H1 (cell line): ENCODE data around the gene COL6A1. TPM values are rescaled to one million over a fixed set of nuclear protein-coding genes. Genes with fewer than 3 reads are reported as not detected.
A peak's percentile ranks its signal among the peaks of the same experiment; 100 is the strongest.

Source experiments
- CTCF ChIA-PET: fragments of 300-600 bp; sonication (Branson Sonifier 250); formaldehyde crosslinking; loops from one replicate; lab custom pipeline; 2021; ENCODE audit not compliant: partially characterized antibody; lab: Charles Lee
- POLR2A ChIA-PET: fragments of 300-600 bp; sonication (Branson Sonifier 250); formaldehyde crosslinking; loops from one replicate; lab custom pipeline; 2021; ENCODE audit warnings: inconsistent platforms; ENCODE audit not compliant: partially characterized antibody; lab: Charles Lee
- DNase-seq, 2 experiments: peaks; one replicate each; pipeline versions ENCODE4 v3.0.0 to v3.0.0-alpha.2; 2010 to 2022; ENCODE audit warnings: low spot score in 2 of 2, low read depth in 1 of 2, mixed read lengths in 1 of 2
- FAIRE-seq: peaks from 2 replicates; lab custom pipeline; 2011; peaks lifted over from hg19 to GRCh38; lab: Jason Lieb, UNC
- H2AFZ ChIP-seq: 2 replicates; pipeline ENCODE4 v1.8.1; 2012; ENCODE audit warnings: low read length, inconsistent platforms
- H2AK5ac ChIP-seq: 2 replicates; pipeline ENCODE4 v1.6.1; 2013; ENCODE audit warnings: low read depth, low read length
- H2BK120ac ChIP-seq: replicated peaks from 2 replicates; pipeline ENCODE3; 2013; ENCODE audit warnings: low read depth, low read length, inconsistent platforms
- H2BK12ac ChIP-seq: 2 replicates; pipeline ENCODE4 v1.6.1; 2013; ENCODE audit warnings: low read depth, low read length
- H2BK15ac ChIP-seq: 2 replicates; pipeline ENCODE4 v1.6.1; 2013; ENCODE audit warnings: low read length
- H2BK20ac ChIP-seq: 2 replicates; pipeline ENCODE4 v1.6.1; 2013; ENCODE audit warnings: low read length
- H2BK5ac ChIP-seq: 2 replicates; pipeline ENCODE4 v1.6.1; 2013; ENCODE audit warnings: low read depth, low read length
- H3K14ac ChIP-seq: 2 replicates; pipeline ENCODE4 v1.6.1; 2013; ENCODE audit warnings: inconsistent platforms; ENCODE audit not compliant: insufficient read length
- H3K18ac ChIP-seq: 2 replicates; pipeline ENCODE4 v1.6.1; 2013; ENCODE audit warnings: low read length; ENCODE audit errors: extremely low read depth
- H3K23ac ChIP-seq: 2 replicates; pipeline ENCODE4 v1.6.1; 2013; ENCODE audit warnings: inconsistent platforms; ENCODE audit not compliant: insufficient read length
- H3K23me2 ChIP-seq: 2 replicates; pipeline ENCODE4 v1.6.1; 2013; ENCODE audit warnings: low read depth, low read length
- H3K27ac ChIP-seq: 2 replicates; pipeline ENCODE4 v1.6.1; 2011; ENCODE audit warnings: low read depth, low read length, inconsistent platforms
- H3K27me3 ChIP-seq, 4 experiments: replicated peaks in 1 of 4; 1 replicate in 1 of 4; 2 replicates in 3 of 4; pipeline versions ENCODE4 v1.6.1 to v1.8.1; 2011 to 2013; ENCODE audit warnings: low read length in 3 of 4, mild to moderate bottlenecking in 3 of 4, inconsistent platforms in 2 of 4, mixed read lengths in 2 of 4, moderate library complexity in 1 of 4; ENCODE audit not compliant: control insufficient read depth in 3 of 4, insufficient read depth in 3 of 4; ENCODE audit errors: extremely low read depth in 1 of 4
- H3K36me3 ChIP-seq, 4 experiments: 2 replicates each; pipeline versions ENCODE4 v1.6.1 to v1.8.1; 2011 to 2013; ENCODE audit warnings: mild to moderate bottlenecking in 4 of 4, low read length in 3 of 4, moderate library complexity in 2 of 4, control low read depth in 1 of 4, inconsistent platforms in 1 of 4; ENCODE audit not compliant: insufficient read depth in 4 of 4, control insufficient read depth in 2 of 4
- H3K4ac ChIP-seq: replicated peaks from 2 replicates; pipeline ENCODE3; 2013; ENCODE audit warnings: low read length, low read depth, mixed read lengths, inconsistent platforms; ENCODE audit not compliant: insufficient read length
- H3K4me1 ChIP-seq, 4 experiments: replicated peaks in 1 of 4; 1 replicate in 1 of 4; 2 replicates in 3 of 4; pipeline versions ENCODE4 v1.6.1 to v1.8.1; 2011 to 2013; ENCODE audit warnings: low read length in 3 of 4, inconsistent platforms in 2 of 4, mixed read lengths in 1 of 4; ENCODE audit not compliant: insufficient read depth in 4 of 4, control insufficient read depth in 3 of 4
- H3K4me2 ChIP-seq, 2 experiments: 2 replicates each; pipeline versions ENCODE4 v1.6.1 to v1.8.1; 2011 to 2013; ENCODE audit warnings: low read depth in 2 of 2, low read length in 2 of 2, control low read depth in 1 of 2, inconsistent platforms in 1 of 2, mild to moderate bottlenecking in 1 of 2; ENCODE audit not compliant: insufficient read depth in 1 of 2
- H3K4me3 ChIP-seq, 4 experiments: fragments of 200-600, 300-600 bp in 1 of 4; sonication (generic), shearing (Covaris generic), sonication (Bioruptor Twin) in 1 of 4; 2 replicates each; pipeline versions ENCODE4 v1.5.1 to v1.8.1; 2011 to 2016; ENCODE audit warnings: low read length in 4 of 4, low read depth in 3 of 4, control low read depth in 2 of 4, inconsistent platforms in 2 of 4, mild to moderate bottlenecking in 2 of 4, mixed read lengths in 1 of 4, moderate library complexity in 1 of 4; ENCODE audit not compliant: insufficient read depth in 2 of 4; ENCODE audit errors: extremely low read depth in 1 of 4
- H3K56ac ChIP-seq: replicated peaks from 2 replicates; pipeline ENCODE3; 2013; ENCODE audit warnings: low read depth, mild to moderate bottlenecking, mixed read lengths, low read length, inconsistent platforms; ENCODE audit not compliant: insufficient read length
- H3K79me1 ChIP-seq: 2 replicates; pipeline ENCODE4 v1.6.1; 2013; ENCODE audit warnings: low read depth, low read length, control low read depth
- H3K79me2 ChIP-seq, 2 experiments: 2 replicates each; pipeline versions ENCODE4 v1.6.1 to v1.8.1; 2012 to 2013; ENCODE audit warnings: low read length in 2 of 2, mild to moderate bottlenecking in 2 of 2, inconsistent platforms in 1 of 2; ENCODE audit not compliant: insufficient read depth in 2 of 2, control insufficient read depth in 1 of 2
- H3K9ac ChIP-seq, 4 experiments: replicated peaks in 1 of 4; 1 replicate in 1 of 4; 2 replicates in 3 of 4; pipeline versions ENCODE4 v1.6.1 to v1.8.1; 2011 to 2013; ENCODE audit warnings: low read depth in 3 of 4, low read length in 3 of 4, control low read depth in 2 of 4, mild to moderate bottlenecking in 2 of 4, moderate library complexity in 2 of 4, inconsistent platforms in 1 of 4; ENCODE audit errors: extremely low read depth in 1 of 4
- H3K9me3 ChIP-seq, 2 experiments: 2 replicates each; pipeline versions ENCODE4 v1.6.1 to v1.8.1; 2012 to 2013; ENCODE audit warnings: mild to moderate bottlenecking in 2 of 2, moderate library complexity in 2 of 2, control low read depth in 1 of 2, inconsistent platforms in 1 of 2, low read depth in 1 of 2, low read length in 1 of 2, mixed read lengths in 1 of 2; ENCODE audit not compliant: insufficient read depth in 2 of 2
- H4K20me1 ChIP-seq, 2 experiments: replicated peaks in 1 of 2; 2 replicates each; pipeline versions ENCODE3 to v1.8.1; 2011 to 2013; ENCODE audit warnings: inconsistent platforms in 2 of 2, low read length in 2 of 2, mild to moderate bottlenecking in 1 of 2; ENCODE audit not compliant: insufficient read depth in 2 of 2, control insufficient read depth in 1 of 2
- H4K5ac ChIP-seq: 2 replicates; pipeline ENCODE4 v1.6.1; 2013; ENCODE audit warnings: low read length, low read depth, mixed read lengths, inconsistent platforms; ENCODE audit not compliant: insufficient read length
- H4K8ac ChIP-seq: 2 replicates; pipeline ENCODE4 v1.8.0; 2013; ENCODE audit warnings: mild to moderate bottlenecking, moderate library complexity, low read length, inconsistent platforms; ENCODE audit not compliant: insufficient read depth; ENCODE audit errors: extremely low read depth
- H4K91ac ChIP-seq: replicated peaks from 2 replicates; pipeline ENCODE3; 2013; ENCODE audit warnings: low read length, mixed read lengths, inconsistent platforms; ENCODE audit not compliant: insufficient read length
- CBX5 ChIP-seq: fragments of 300-800, 300-1000 bp; sonication (generic); IDR thresholded peaks from 2 replicates; pipeline ENCODE4 v1.7.1; 2016; ENCODE audit warnings: antibody characterized with exemption, low read length, low read depth
- CTBP2 ChIP-seq: IDR thresholded peaks from 2 replicates; pipeline ENCODE4 v1.7.0; 2011; ENCODE audit warnings: borderline replicate concordance, mild to moderate bottlenecking, moderate library complexity, mixed read lengths, low read length; ENCODE audit not compliant: insufficient read depth, insufficient read length
- EGR1 ChIP-seq: IDR thresholded peaks from 2 replicates; pipeline ENCODE4 v1.6.1; 2011; ENCODE audit warnings: low read depth, low read length, borderline replicate concordance
- NRF1 ChIP-seq: IDR thresholded peaks from 2 replicates; pipeline ENCODE4 v1.6.1; 2011; ENCODE audit warnings: mild to moderate bottlenecking, low read depth, low read length, improper control_type of control experiment
- POLR2AphosphoS5 ChIP-seq: IDR thresholded peaks from 2 replicates; pipeline ENCODE4 v1.6.1; 2011; ENCODE audit warnings: low read depth, low read length
- RBBP5 ChIP-seq: IDR thresholded peaks from 2 replicates; pipeline ENCODE4 v1.7.1; 2012; ENCODE audit warnings: low read depth, mild to moderate bottlenecking, inconsistent platforms, low read length, moderate library complexity, borderline replicate concordance
- RXRA ChIP-seq: IDR thresholded peaks from 2 replicates; pipeline ENCODE4 v1.6.1; 2011; ENCODE audit warnings: low read depth, mild to moderate bottlenecking, low read length, moderate library complexity; ENCODE audit not compliant: insufficient read depth
- TAF7 ChIP-seq: optimal IDR thresholded peaks from 2 replicates; pipeline ENCODE3; 2011; ENCODE audit warnings: low read depth, mild to moderate bottlenecking, inconsistent platforms, low read length, moderate library complexity, borderline replicate concordance
- TEAD4 ChIP-seq: IDR thresholded peaks from 2 replicates; pipeline ENCODE4 v1.6.1; 2012; ENCODE audit warnings: low read depth, low read length, inconsistent platforms, mixed read lengths
- WGBS, 2 experiments: shearing (Covaris generic) in 1 of 2; methylation state at CpG; one replicate each; pipeline versions ENCODE4 v1.1.6 to v1.1.7; 2013 to 2015; ENCODE audit warnings: low lambda C conversion rate in 2 of 2, mixed read lengths in 2 of 2, inconsistent platforms in 1 of 2, low coverage in 1 of 2, missing lambda C conversion rate in 1 of 2; ENCODE audit not compliant: insufficient replicate concordance in 2 of 2, insufficient coverage in 1 of 2, insufficient read length in 1 of 2; ENCODE audit errors: extremely low coverage in 1 of 2, missing lambda C conversion rate in 1 of 2; 5-methylcytosine and 5-hydroxymethylcytosine counted together
- polyA plus RNA-seq, 7 experiments: library from polyadenylated mRNA; depleted of rRNA in 3 of 7; stranded (reverse) in 5 of 7; unstranded in 2 of 7; fragments of >200 nt in 5 of 7; fragments of 200-250 nt in 2 of 7; gene quantifications; 1 replicate in 5 of 7; 2 replicates in 1 of 7; 4 replicates in 1 of 7; pipeline versions ENCODE4 v1.2.1 to v1.2.3, GENCODE V29; 2011 to 2013; ENCODE audit warnings: missing spikeins in 2 of 7, mixed read lengths in 2 of 7
- total RNA-seq: library from RNA; stranded (reverse); fragmentation: NEBNext Ultra II Directional; extraction: Animal tissue kit (Norgen Biotek cat#: 25700); gene quantifications from 2 replicates; pipeline ENCODE4 v1.2.1, GENCODE V29; 2021

The COL6A1 gene
- total and polyA plus RNA-seq, 2 of the 8 experiments (the other 6 are each of a cell fraction or from before 2014, with no cell fraction given) = 100 to 115 TPM

- Histone ChIP-seq H2BK20ac (no peak overlapping the region), H3K4me3 (peak overlapping the region in 1 of 4 experiments; percentile 71; a peak in 1 of 8 replicates), H3K9me3 (no peaks in the 10 kb centered on the region), H4K91ac (peak overlapping the region; percentile 79), H3K27ac (no peak overlapping the region), H3K9ac (no peak overlapping the region), H3K18ac (peak overlapping the region; percentile 71), H3K27me3 (peaks cover 0 to 23% (median 11%) of the 10 kb centered on the region in 4 experiments; a peak in 4 of 7 replicates), H3K79me2 (no peaks in the 10 kb centered on the region), H3K4me2 (peak overlapping the region; percentile 97; a peak in 2 of 4 replicates), H2BK5ac (peak overlapping the region; percentile 75; the same call in 1 of the 2 replicates), H3K4ac (peak overlapping the region; percentile 85), H4K20me1 (no peaks in the 10 kb centered on the region), H3K56ac (no peak overlapping the region), H2BK12ac (peak overlapping the region; percentile 44; the same call in 1 of the 2 replicates), H2BK120ac (peak overlapping the region; percentile 83), H3K23me2 (peaks cover 23% of the 10 kb centered on the region; the same call in 1 of the 2 replicates), H2AK5ac (no peak overlapping the region), H3K79me1 (no peaks in the 10 kb centered on the region), H4K8ac (no peak overlapping the region; the same call in 1 of the 2 replicates), H2BK15ac (peak overlapping the region; percentile 92; the same call in 1 of the 2 replicates), H4K5ac (peak overlapping the region; percentile 49), H3K23ac (no peak overlapping the region), H3K14ac (no peak overlapping the region), H3K36me3 (no peaks in the 10 kb centered on the region), H3K4me1 (peaks cover 0 to 23% (median 15%) of the 10 kb centered on the region in 4 experiments; a peak in 6 of 7 replicates), H2AFZ (no peak overlapping the region)
- DNase-seq = no peak
- CTCF ChIA-PET = interaction anchor here (0.6 to 5.2 kb wide), 19 partner anchors 9 to 631 kb away, joined by 3 to 47 read pairs (median 4); partner anchors contain the start of gene C21orf58
- POLR2A ChIA-PET = no interaction called here
- WGBS, 2 experiments = 79% methylated on average over 17 of the region's 20 CpGs; no CpG with 5 or more reads in 1 of the 2 experiments
- FAIRE-seq = no peak
- no peak for TF ChIP-seq CTBP2
- TF ChIP-seq RXRA = no peak
- no peak for TF ChIP-seq RBBP5
- TF ChIP-seq POLR2AphosphoS5 = no peak
- no peak for TF ChIP-seq TEAD4
- TF ChIP-seq NRF1 = no peak
- no peak for TF ChIP-seq TAF7
- TF ChIP-seq EGR1 = no peak
- no peak for TF ChIP-seq CBX5
These were observed 9.8 kb upstream of the COL6A1 start for GRCh38 chr21:45971616-45972352.
